NCI-H446 (cell line): ENCODE data around the gene MUSK.

Source experiments
- DNase-seq, 2 experiments: peaks; one replicate each; lab custom pipeline; 2025; lab: John Stamatoyannopoulos, UW

The MUSK gene

GRCh38 chr9:110668570-110669167 is at the start of gene MUSK:
Gene MUSK, plus strand, starts transcription at chr9:110668791. Its CDS starts 114 bp downstream, at chr9:110668905.
- no peak for DNase-seq

GRCh38 chr9:110619831-110620230 is 48.8 kb upstream of the MUSK start:
- DNase-seq: no peak

GRCh38 chr9:110620726-110621125 is 47.9 kb upstream of the MUSK start:
- DNase-seq: peak in 1 of 2 experiments; percentile 6

GRCh38 chr9:110622368-110622767 is 46.2 kb upstream of the MUSK start:
- no peak for DNase-seq

GRCh38 chr9:110623462-110624025 is 45.0 kb upstream of the MUSK start:
- peak in 1 of 2 experiments; percentile 54 for DNase-seq

GRCh38 chr9:110626101-110626829 is 42.3 kb upstream of the MUSK start:
- DNase-seq: no peak

- no peak for DNase-seq
Observed at GRCh38 chr9:110635589-110635988, 33.0 kb upstream of the MUSK start.

GRCh38 chr9:110638381-110638954 is 30.1 kb upstream of the MUSK start:
- peak in 1 of 2 experiments; percentile 32 for DNase-seq

GRCh38 chr9:110640736-110641135 is 27.9 kb upstream of the MUSK start:
- DNase-seq: no peak

GRCh38 chr9:110641293-110641692 is 27.3 kb upstream of the MUSK start:
- no peak for DNase-seq

- no peak for DNase-seq
Observed at GRCh38 chr9:110648696-110649095, 19.9 kb upstream of the MUSK start.

GRCh38 chr9:110650261-110650660 is 18.3 kb upstream of the MUSK start:
- DNase-seq: no peak

GRCh38 chr9:110650991-110651411 is 17.6 kb upstream of the MUSK start:
- DNase-seq: no peak

GRCh38 chr9:110655754-110656641 is 12.6 kb upstream of the MUSK start:
- DNase-seq: no peak

GRCh38 chr9:110659891-110660541 is 8.6 kb upstream of the MUSK start:
- no peak for DNase-seq

GRCh38 chr9:110669433-110669832 is 842 bp downstream of the MUSK start:
- no peak for DNase-seq

GRCh38 chr9:110671849-110672248 is 3.3 kb downstream of the MUSK start:
- DNase-seq: no peak

GRCh38 chr9:110672873-110673510 is 4.4 kb downstream of the MUSK start:
- no peak for DNase-seq

- DNase-seq: no peak
Observed at GRCh38 chr9:110687497-110687896, 18.9 kb downstream of the MUSK start.

- DNase-seq: no peak
Observed at GRCh38 chr9:110688329-110688728, 19.7 kb downstream of the MUSK start.

GRCh38 chr9:110691002-110691549 is 22.5 kb downstream of the MUSK start:
- no peak for DNase-seq
